Upper lobe of left lung (tissue), 6 donors: Measurements from ENCODE around the gene NDUFA6. TPM values are rescaled to one million over a fixed set of nuclear protein-coding genes. Genes with fewer than 3 reads are reported as not detected.

ENCODE experiments used
- ATAC-seq, 2 donors: fragments of 200-7000 bp; cut with Tn5 transposase; one replicate each; pipeline ENCODE4 v1.9.1; 2022; ENCODE audit warnings: mild to moderate bottlenecking in 2 of 2, moderate library complexity in 2 of 2; ENCODE audit not compliant: low FRiP score in 2 of 2
- DNase-seq, 2 donors: peaks; one replicate each; pipeline ENCODE4 v3.0.0-alpha.2; 2019 to 2020
- H3K27ac ChIP-seq, 4 donors: fragments of 200-600 bp; sonication (generic); one replicate each; pipeline ENCODE4 v1.5.1; 2016 to 2019
- H3K27me3 ChIP-seq, 4 donors: fragments of 200-600 bp; sonication (generic); one replicate each; pipeline ENCODE4 v1.5.1; 2017 to 2019
- H3K36me3 ChIP-seq, 4 donors: fragments of 200-600 bp; sonication (generic); one replicate each; pipeline ENCODE4 v1.5.1; 2016 to 2019
- H3K4me1 ChIP-seq, 4 donors: fragments of 200-600 bp; sonication (generic); one replicate each; pipeline ENCODE4 v1.5.1; 2018 to 2019
- H3K4me3 ChIP-seq, 4 donors: fragments of 200-600 bp; sonication (generic); one replicate each; pipeline ENCODE4 v1.5.1; 2017 to 2019; ENCODE audit warnings: mild to moderate bottlenecking in 2 of 4, moderate library complexity in 1 of 4
- H3K9me3 ChIP-seq, 4 donors: fragments of 200-600 bp; sonication (generic); one replicate each; pipeline ENCODE4 v1.5.1; 2018 to 2019
- EP300 ChIP-seq, 4 donors: sonication (generic); formaldehyde crosslinking; IDR thresholded peaks; one replicate each; pipeline ENCODE4 v1.5.1; 2017; ENCODE audit warnings: antibody characterized with exemption in 4 of 4, control low read depth in 2 of 4
- POLR2A ChIP-seq, 4 donors: fragments of 450-650 bp; IDR thresholded peaks; one replicate each; pipeline ENCODE4 v1.5.1; 2016 to 2017; ENCODE audit warnings: antibody characterized with exemption in 4 of 4, mild to moderate bottlenecking in 2 of 4
- POLR2AphosphoS5 ChIP-seq, 2 donors: sonication (generic); formaldehyde crosslinking; IDR thresholded peaks; one replicate each; pipeline ENCODE4 v1.5.1; 2017; ENCODE audit warnings: antibody characterized with exemption in 2 of 2
- WGBS, 2 donors: methylation state at CpG; one replicate each; pipeline ENCODE4 v1.1.5; 2017 to 2018; 5-methylcytosine and 5-hydroxymethylcytosine counted together
- total RNA-seq, 6 donors: library from RNA; depleted of rRNA in 4 of 6; stranded (reverse); fragments of >200 nt in 4 of 6; gene quantifications; one replicate each; pipeline versions ENCODE4 v1.1.0 to v1.2.1, GENCODE V29; 2016 to 2021
- TF ChIP-seq, protein P1 (sequence below), 6 experiments: fragments of 450-650 bp in 4 of 6; fragments of 200-600 bp in 2 of 6; sonication (generic) in 2 of 6; IDR thresholded peaks; one replicate each; pipeline ENCODE4 v1.5.1; 2016 to 2019; ENCODE audit warnings: antibody characterized with exemption in 6 of 6
- donor health status: DM: no; HTN: no; CAD: no; lungs with moderate emphysema.
- donor health status: DM: no; HTN: yes; CAD: no; lungs with severe emphysema.

Gene NDUFA6
- total RNA-seq, 6 donors from 2014 or later: 7.3 to 51.4 (median 46.4) TPM

DNA sequence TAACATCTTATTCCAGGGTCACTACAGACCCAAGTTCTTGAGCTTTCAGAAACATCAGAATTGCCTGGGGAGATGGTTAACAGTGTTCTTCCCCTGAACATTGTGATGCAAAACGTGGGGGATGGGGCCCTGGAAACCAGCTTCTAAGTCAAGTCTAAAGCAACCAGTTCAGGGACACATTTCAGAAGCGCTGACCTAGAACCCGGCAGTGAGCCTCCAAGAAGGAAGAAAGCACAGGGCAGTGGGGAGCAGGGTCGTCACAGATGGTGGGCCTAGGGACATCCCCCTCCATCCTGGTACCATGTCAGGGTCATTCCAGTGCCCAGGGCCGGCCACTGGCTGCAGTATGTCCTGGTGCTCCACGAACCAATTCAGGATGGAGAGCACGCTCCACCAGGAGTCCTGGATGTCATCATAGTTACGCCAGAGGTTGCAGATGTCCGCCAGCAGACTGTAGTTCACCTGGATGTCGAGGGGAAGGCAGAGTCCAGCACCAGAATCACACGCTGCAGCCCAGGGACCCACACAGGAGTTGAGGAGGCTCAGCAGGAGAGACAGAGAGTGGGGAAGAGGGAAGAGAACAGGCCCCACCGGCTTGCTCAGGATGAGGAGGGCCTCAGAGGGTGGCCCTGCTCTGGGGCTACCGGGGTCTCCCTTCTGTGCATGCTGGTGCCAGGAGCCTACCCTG is 25.0 kb downstream of the NDUFA6 start:
- Histone ChIP-seq H3K36me3 (peaks cover 4 to 70% (median 55%) of the 10 kb centered on the region in 4 donors), H3K27ac (no peak overlapping the region), H3K9me3 (no peaks in the 10 kb centered on the region), H3K27me3 (no peaks in the 10 kb centered on the region), H3K4me1 (peaks cover 8 to 20% (median 10%) of the 10 kb centered on the region in 4 donors), H3K4me3 (no peak overlapping the region)
- ATAC-seq (no peak), DNase-seq (no peak)
- TF ChIP-seq EP300 (IDR thresholded peaks at IDR 0.05): no peak
- TF ChIP-seq, protein P1, sequence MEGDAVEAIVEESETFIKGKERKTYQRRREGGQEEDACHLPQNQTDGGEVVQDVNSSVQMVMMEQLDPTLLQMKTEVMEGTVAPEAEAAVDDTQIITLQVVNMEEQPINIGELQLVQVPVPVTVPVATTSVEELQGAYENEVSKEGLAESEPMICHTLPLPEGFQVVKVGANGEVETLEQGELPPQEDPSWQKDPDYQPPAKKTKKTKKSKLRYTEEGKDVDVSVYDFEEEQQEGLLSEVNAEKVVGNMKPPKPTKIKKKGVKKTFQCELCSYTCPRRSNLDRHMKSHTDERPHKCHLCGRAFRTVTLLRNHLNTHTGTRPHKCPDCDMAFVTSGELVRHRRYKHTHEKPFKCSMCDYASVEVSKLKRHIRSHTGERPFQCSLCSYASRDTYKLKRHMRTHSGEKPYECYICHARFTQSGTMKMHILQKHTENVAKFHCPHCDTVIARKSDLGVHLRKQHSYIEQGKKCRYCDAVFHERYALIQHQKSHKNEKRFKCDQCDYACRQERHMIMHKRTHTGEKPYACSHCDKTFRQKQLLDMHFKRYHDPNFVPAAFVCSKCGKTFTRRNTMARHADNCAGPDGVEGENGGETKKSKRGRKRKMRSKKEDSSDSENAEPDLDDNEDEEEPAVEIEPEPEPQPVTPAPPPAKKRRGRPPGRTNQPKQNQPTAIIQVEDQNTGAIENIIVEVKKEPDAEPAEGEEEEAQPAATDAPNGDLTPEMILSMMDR (IDR thresholded peaks at IDR 0.05): no peak
- no peak for TF ChIP-seq POLR2AphosphoS5 (IDR thresholded peaks at IDR 0.05)
- no peak for TF ChIP-seq POLR2A (IDR thresholded peaks at IDR 0.05)
- WGBS, 2 donors: 89 to 92% methylated on average over 9 to 13 of the region's 13 CpGs

DNA sequence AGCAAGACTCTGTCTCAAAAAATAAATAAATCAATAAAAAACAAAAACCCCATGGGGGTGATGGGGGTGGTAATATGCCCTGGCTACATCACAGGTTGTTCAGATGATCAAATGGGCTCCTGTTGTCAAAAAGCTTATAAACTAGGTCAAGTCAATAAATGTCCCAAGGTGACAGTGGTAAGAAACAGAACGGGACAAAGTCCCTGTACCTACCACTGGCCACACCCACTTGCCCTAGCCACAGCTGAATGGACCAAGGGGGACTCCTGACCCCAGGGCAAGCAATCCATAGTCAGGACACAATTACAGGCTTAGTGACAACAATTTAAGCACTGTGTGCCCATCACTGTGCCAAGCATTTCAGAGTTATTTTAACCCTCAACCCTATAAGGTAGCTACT is 25.9 kb downstream of the NDUFA6 start:
- Histone ChIP-seq H3K4me3 (no peak overlapping the region), H3K27me3 (no peaks in the 10 kb centered on the region), H3K4me1 (peaks cover 1 to 13% (median 5%) of the 10 kb centered on the region in 4 donors), H3K36me3 (peaks cover 4 to 79% (median 64%) of the 10 kb centered on the region in 4 donors), H3K9me3 (no peaks in the 10 kb centered on the region), H3K27ac (no peak overlapping the region)
- DNase-seq (no peak), ATAC-seq (no peak)
- no peak for TF ChIP-seq EP300 (IDR thresholded peaks at IDR 0.05)
- TF ChIP-seq POLR2AphosphoS5 (IDR thresholded peaks at IDR 0.05): no peak
- TF ChIP-seq POLR2A (IDR thresholded peaks at IDR 0.05): no peak
- WGBS, 2 donors: 91 to 100% methylated on average over 1 of the region's 1 CpG

DNA sequence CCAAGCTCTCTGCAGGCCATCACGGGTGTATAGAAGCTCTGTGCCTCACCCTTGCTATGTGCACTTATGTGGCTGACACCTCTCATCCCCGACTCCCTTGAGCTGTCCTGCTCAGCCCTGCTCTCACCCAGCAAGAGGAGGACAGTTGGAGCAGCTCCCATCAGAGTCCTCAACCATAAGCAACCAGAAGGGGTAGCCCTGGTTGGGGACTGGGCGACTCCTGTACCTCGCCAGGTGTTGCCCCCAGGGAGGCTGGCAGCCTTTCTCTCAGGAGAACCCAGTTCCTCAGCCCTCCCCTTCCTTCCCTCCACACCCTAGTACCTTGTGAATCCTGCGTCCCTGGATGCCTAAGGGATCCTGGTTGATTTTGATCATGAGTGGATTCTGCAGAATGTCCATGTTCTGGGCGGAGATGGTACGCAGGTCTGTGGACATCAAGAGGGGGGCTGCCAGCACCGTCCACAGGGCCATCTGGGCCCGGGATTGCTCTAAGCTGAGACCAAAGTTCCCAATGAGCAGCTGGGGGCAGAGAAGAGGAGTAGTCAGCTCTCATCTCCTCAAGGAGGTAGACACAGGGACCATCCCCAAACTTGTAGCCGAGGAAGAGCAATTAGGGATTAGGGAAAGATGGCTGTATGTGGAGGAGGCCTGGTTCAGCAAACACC is 27.9 kb downstream of the NDUFA6 start:
- DNase-seq: no peak
- H3K36me3 ChIP-seq: peaks cover 4 to 90% (median 68%) of the 10 kb centered on the region in 4 donors
- 96 to 98% methylated on average over 6 to 10 of the region's 10 CpGs for WGBS, 2 donors
- H3K4me1 ChIP-seq: no peaks in the 10 kb centered on the region
- H3K27ac ChIP-seq: no peak overlapping the region
- H3K27me3 ChIP-seq: no peaks in the 10 kb centered on the region
- no peak for ATAC-seq
- no peak overlapping the region for H3K4me3 ChIP-seq
- TF ChIP-seq, protein P1 (IDR thresholded peaks at IDR 0.05): no peak
- no peak for TF ChIP-seq POLR2AphosphoS5 (IDR thresholded peaks at IDR 0.05)
- TF ChIP-seq EP300 (IDR thresholded peaks at IDR 0.05): no peak
- no peak for TF ChIP-seq POLR2A (IDR thresholded peaks at IDR 0.05)
- no peaks in the 10 kb centered on the region for H3K9me3 ChIP-seq

DNA sequence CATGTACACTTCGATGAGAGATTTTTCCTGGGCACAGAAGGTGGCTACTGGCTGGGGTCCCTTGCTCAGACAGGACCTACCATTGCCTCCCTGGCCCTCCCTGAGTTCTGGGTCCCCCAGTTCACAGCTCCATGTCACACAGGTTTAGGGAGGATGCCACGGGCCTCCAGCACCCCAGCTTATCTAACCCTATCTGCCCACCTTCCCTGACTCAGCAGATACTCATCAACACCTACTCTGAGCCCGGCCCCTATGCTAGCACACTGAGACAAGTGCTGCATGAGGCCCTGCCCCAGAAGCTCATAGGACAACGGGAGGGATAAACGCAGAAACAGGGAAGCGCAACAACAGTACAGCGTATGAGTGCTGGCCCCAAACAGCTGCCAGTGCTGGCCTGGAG is 29.5 kb downstream of the NDUFA6 start:
- H3K4me1 ChIP-seq: no peaks in the 10 kb centered on the region
- no peak overlapping the region for H3K27ac ChIP-seq
- DNase-seq (no peak), ATAC-seq (peak in 1 of 2 donors; percentile 17)
- peaks cover 4 to 75% (median 53%) of the 10 kb centered on the region in 4 donors for H3K36me3 ChIP-seq
- TF ChIP-seq POLR2AphosphoS5 (IDR thresholded peaks at IDR 0.05) (no peak), EP300 (IDR thresholded peaks at IDR 0.05) (no peak), POLR2A (IDR thresholded peaks at IDR 0.05) (no peak)
- TF ChIP-seq, protein P1 (IDR thresholded peaks at IDR 0.05): no peak
- 94% methylated on average over 7 of the region's 7 CpGs for WGBS, 2 donors
- peaks cover 0 to 7% (median 5%) of the 10 kb centered on the region in 4 donors for H3K9me3 ChIP-seq
- H3K4me3 ChIP-seq: no peak overlapping the region
- no peaks in the 10 kb centered on the region for H3K27me3 ChIP-seq

DNA sequence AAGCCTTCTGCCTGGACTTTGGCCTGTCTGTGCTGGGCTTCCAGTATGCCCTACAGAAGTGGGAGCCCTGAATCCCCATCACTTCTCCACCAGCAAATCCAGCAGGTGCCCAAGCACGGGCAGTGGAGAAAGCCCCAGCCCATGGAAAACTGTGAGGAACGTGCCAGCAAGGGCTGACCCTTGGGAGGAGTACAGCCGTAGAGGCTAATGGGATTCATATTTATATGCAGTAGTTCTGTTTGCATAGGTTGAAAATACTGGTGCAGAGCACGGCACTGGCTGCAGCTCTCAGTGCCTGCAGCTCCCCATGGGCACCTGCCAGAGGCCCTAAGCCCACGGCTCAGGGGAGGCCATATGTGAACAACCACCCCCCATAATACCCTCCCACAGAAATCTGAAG is 30.1 kb downstream of the NDUFA6 start:
- no peaks in the 10 kb centered on the region for H3K27me3 ChIP-seq
- no peak overlapping the region for H3K4me3 ChIP-seq
- ATAC-seq (no peak), DNase-seq (peak in 1 of 2 donors; percentile 30)
- peaks cover 4 to 69% (median 48%) of the 10 kb centered on the region in 4 donors for H3K36me3 ChIP-seq
- H3K9me3 ChIP-seq: peaks cover 0 to 7% (median 5%) of the 10 kb centered on the region in 4 donors
- no peak overlapping the region for H3K27ac ChIP-seq
- no peaks in the 10 kb centered on the region for H3K4me1 ChIP-seq
- 91 to 95% methylated on average over 3 to 5 of the region's 5 CpGs for WGBS, 2 donors
- no peak for TF ChIP-seq POLR2AphosphoS5 (IDR thresholded peaks at IDR 0.05)
- TF ChIP-seq EP300 (IDR thresholded peaks at IDR 0.05): no peak
- TF ChIP-seq, protein P1 (IDR thresholded peaks at IDR 0.05): no peak
- no peak for TF ChIP-seq POLR2A (IDR thresholded peaks at IDR 0.05)
